Measurements from ENCODE around the gene HEPN1. TPM values are rescaled to one million over a fixed set of nuclear protein-coding genes. Genes with fewer than 3 reads are reported as not detected.
A peak's percentile ranks its signal among the peaks of the same experiment; 100 is the strongest.

The HEPN1 gene
- total RNA-seq, 1 experiment from 2014 or later, result not detected

GRCh38 chr11:124951341-124951740, 32.3 kb downstream of the HEPN1 start:
- Histone ChIP-seq H3K4me1 (ENCODE audit: control insufficient read depth, insufficient read depth, low read length) (peaks cover 5% of the 10 kb centered on the region; the same call in 1 of the 2 replicates), H3K27ac (ENCODE audit: low read length) (no peak overlapping the region), H3K36me3 (ENCODE audit: control insufficient read depth, insufficient read depth, low read length) (no peaks in the 10 kb centered on the region; the same call in 1 of the 2 replicates), H3K9me3 (ENCODE audit: control insufficient read depth, insufficient read depth, low read depth, low read length) (no peaks in the 10 kb centered on the region), H3K27me3 (ENCODE audit: control insufficient read depth, insufficient read depth, low read length) (peaks cover 16% of the 10 kb centered on the region), H3K4me3 (ENCODE audit: low read depth in 2 of 2, low read length in 2 of 2) (no peak overlapping the region)
- in situ Hi-C loops (cut with HindIII; ENCODE audit: low pct_unique_long_range_greater_than_20kb, low sequenced_read_pairs) (no loop called here), intact Hi-C loops (cut with micrococcal nuclease; ENCODE audit: unreplicated experiment) (no loop called here)
- ATAC-seq, result no peak
- ChIA-PET POLR2A (no interaction called here), CTCF (no interaction called here)
- DNase-seq (ENCODE audit: low read depth, low spot score), result no peak
- TF ChIP-seq TCF7L2 (IDR thresholded peaks at IDR 0.05; ENCODE audit: low read depth, low read length) (no peak), REST (IDR thresholded peaks at IDR 0.05; ENCODE audit: insufficient read depth in 1 of 2, low read depth in 2 of 2, low read length in 1 of 2) (no peak), POLR2AphosphoS5 (IDR thresholded peaks at IDR 0.05; ENCODE audit: low read depth, low read length) (no peak), SIN3A (IDR thresholded peaks at IDR 0.05; ENCODE audit: borderline replicate concordance, insufficient read depth, low read depth, low read length) (no peak), CTCF (IDR thresholded peaks at IDR 0.05) (no peak)
- BruUV-seq (replicated peaks), result no TSS peak

- no TSS peak for BruUV-seq (replicated peaks)
- peak; percentile 99 for TF ChIP-seq POLR2AphosphoS5 (IDR thresholded peaks at IDR 0.05; ENCODE audit: low read depth, low read length)
- 0 out of 2 replicates have a peak, but pooled peaks have one; percentile 54 for TF ChIP-seq TCF7L2 (IDR thresholded peaks at IDR 0.05; ENCODE audit: low read depth, low read length)
- TF ChIP-seq REST (IDR thresholded peaks at IDR 0.05; ENCODE audit: insufficient read depth in 1 of 2, low read depth in 2 of 2, low read length in 1 of 2), result no peak
- TF ChIP-seq SIN3A (IDR thresholded peaks at IDR 0.05; ENCODE audit: borderline replicate concordance, insufficient read depth, low read depth, low read length), result peak; percentile 99
- H3K4me1 ChIP-seq (ENCODE audit: control insufficient read depth, insufficient read depth, low read length), result peaks cover 5% of the 10 kb centered on the region; the same call in 1 of the 2 replicates
- peak; percentile 85 for DNase-seq (ENCODE audit: low read depth, low spot score)
- CTCF ChIA-PET, result interaction anchor here (0.6 to 1.7 kb wide), 4 partner anchors 78 to 477 kb away, joined by 3 to 10 read pairs (median 8); no protein-coding TSS in a partner anchor
- peak; percentile 100 for ATAC-seq
- POLR2A ChIA-PET, result interaction anchor here (0.7 to 1.1 kb wide), 3 partner anchors 16 to 142 kb away, joined by 3 to 9 read pairs (median 3); no protein-coding TSS in a partner anchor
- intact Hi-C loops (cut with micrococcal nuclease; ENCODE audit: unreplicated experiment) (no loop called here), in situ Hi-C loops (cut with HindIII; ENCODE audit: low pct_unique_long_range_greater_than_20kb, low sequenced_read_pairs) (no loop called here)
- H3K27me3 ChIP-seq (ENCODE audit: control insufficient read depth, insufficient read depth, low read length), result peaks cover 16% of the 10 kb centered on the region
- no peaks in the 10 kb centered on the region; the same call in 1 of the 2 replicates for H3K36me3 ChIP-seq (ENCODE audit: control insufficient read depth, insufficient read depth, low read length)
- H3K27ac ChIP-seq (ENCODE audit: low read length), result peak within 1 kb of the TSS; percentile 98
- H3K4me3 ChIP-seq (ENCODE audit: low read depth in 2 of 2, low read length in 2 of 2), result peak within 1 kb of the TSS; percentile 77 to 87
- H3K9me3 ChIP-seq (ENCODE audit: control insufficient read depth, insufficient read depth, low read depth, low read length), result no peaks in the 10 kb centered on the region
These were observed 34.9 kb downstream of the HEPN1 start, which contains the start of gene CCDC15 for GRCh38 chr11:124953753-124954589. Gene CCDC15, plus strand, starts transcription at chr11:124954202. Its CDS starts 531 bp downstream, at chr11:124954733.
